HepG2 (cell line): ENCODE measurements around the gene RABL6. TPM values are rescaled to one million over a fixed set of nuclear protein-coding genes. Genes with fewer than 3 reads are reported as not detected.
A peak's percentile ranks its signal among the peaks of the same experiment; 100 is the strongest.

ENCODE experiments used
- ASH2L ChIP-seq: fragments of 300-600, 200-600 bp; sonication (generic); IDR thresholded peaks from 2 replicates; pipeline ENCODE4 v1.7.0; 2017; ENCODE audit warnings: low read depth, mild to moderate bottlenecking, moderate library complexity, mixed read lengths, low read length; ENCODE audit not compliant: insufficient read length
- BHLHE40 ChIP-seq: IDR thresholded peaks from 2 replicates; pipeline ENCODE4 v1.6.1; 2011; ENCODE audit warnings: low read length, improper control_type of control experiment
- DR1 ChIP-seq: sonication (generic); formaldehyde crosslinking; IDR thresholded peaks from 2 replicates; pipeline ENCODE4 v1.8.0; 2021; ENCODE audit warnings: mild to moderate bottlenecking, missing genetic modification reagents, inconsistent platforms
- FOXA1 ChIP-seq, 2 experiments: fragments of 450-650 bp in 1 of 2; sonication (generic) in 1 of 2; formaldehyde crosslinking in 1 of 2; IDR thresholded peaks; 2 replicates each; pipeline versions ENCODE4 v1.4.0 to v1.6.1; 2016 to 2020; ENCODE audit warnings: missing genetic modification reagents in 1 of 2
- GPN1 ChIP-seq: sonication (generic); formaldehyde crosslinking; IDR thresholded peaks from 2 replicates; pipeline ENCODE4 v1.5.1; 2020; ENCODE audit warnings: missing genetic modification reagents, borderline replicate concordance
- GTF3A ChIP-seq: sonication (generic); formaldehyde crosslinking; conservative IDR thresholded peaks from 2 replicates; pipeline ENCODE4 v1.4.0; 2020; ENCODE audit warnings: mild to moderate bottlenecking, missing genetic modification reagents
- IKZF5 ChIP-seq: IDR thresholded peaks from 2 replicates; pipeline ENCODE4 v1.6.1; 2018; ENCODE audit warnings: missing genetic modification reagents, mild to moderate bottlenecking, missing compliant biosample characterization
- IRF9 ChIP-seq: sonication (generic); formaldehyde crosslinking; IDR thresholded peaks from 2 replicates; pipeline ENCODE4 v1.8.0; 2022; ENCODE audit warnings: missing genetic modification reagents, mild to moderate bottlenecking, borderline replicate concordance
- NRL ChIP-seq: sonication (generic); formaldehyde crosslinking; IDR thresholded peaks from 2 replicates; pipeline ENCODE4 v1.5.0; 2020; ENCODE audit warnings: missing genetic modification reagents, mild to moderate bottlenecking, moderate library complexity, borderline replicate concordance
- PAX8 ChIP-seq: sonication (generic); formaldehyde crosslinking; IDR thresholded peaks from 2 replicates; pipeline ENCODE4 v1.8.0; 2022; ENCODE audit warnings: mild to moderate bottlenecking, missing genetic modification reagents, borderline replicate concordance
- SETDB1 ChIP-seq: sonication (generic); formaldehyde crosslinking; IDR thresholded peaks from 2 replicates; pipeline ENCODE4 v1.5.1; 2020; ENCODE audit warnings: missing genetic modification reagents, mild to moderate bottlenecking, borderline replicate concordance
- SIN3A ChIP-seq: IDR thresholded peaks from 2 replicates; pipeline ENCODE4 v1.6.1; 2011; ENCODE audit warnings: low read depth, mild to moderate bottlenecking, control low read depth, low read length, borderline replicate concordance
- SIX1 ChIP-seq: sonication (generic); formaldehyde crosslinking; IDR thresholded peaks from 2 replicates; pipeline ENCODE4 v1.4.0; 2020; ENCODE audit warnings: missing genetic modification reagents, borderline replicate concordance
- ZFP37 ChIP-seq: sonication (generic); formaldehyde crosslinking; IDR thresholded peaks from 2 replicates; pipeline ENCODE4 v1.4.0; 2020; ENCODE audit warnings: missing genetic modification reagents, borderline replicate concordance
- ZNF124 ChIP-seq: sonication (generic); formaldehyde crosslinking; IDR thresholded peaks from 2 replicates; pipeline ENCODE4 v1.4.0; 2020; ENCODE audit warnings: missing genetic modification reagents
- ZNF230 ChIP-seq: sonication (generic); formaldehyde crosslinking; IDR thresholded peaks from 2 replicates; pipeline ENCODE4 v1.4.0; 2020; ENCODE audit warnings: mild to moderate bottlenecking, missing genetic modification reagents
- ZNF275 ChIP-seq: sonication (generic); formaldehyde crosslinking; IDR thresholded peaks from 2 replicates; pipeline ENCODE4 v1.8.0; 2022; ENCODE audit warnings: missing genetic modification reagents, mild to moderate bottlenecking, inconsistent platforms, borderline replicate concordance
- ZNF577 ChIP-seq: sonication (generic); formaldehyde crosslinking; IDR thresholded peaks from 2 replicates; pipeline ENCODE4 v1.4.0; 2020; ENCODE audit warnings: mild to moderate bottlenecking, low read depth, missing genetic modification reagents, borderline replicate concordance
- ZNF639 ChIP-seq: conservative IDR thresholded peaks from 2 replicates; pipeline ENCODE4 v1.6.1; 2018; ENCODE audit warnings: missing genetic modification reagents
- ZNF670 ChIP-seq: sonication (generic); formaldehyde crosslinking; IDR thresholded peaks from 2 replicates; pipeline ENCODE4 v1.8.0; 2022; ENCODE audit warnings: mild to moderate bottlenecking, missing genetic modification reagents, borderline replicate concordance
- ZNF75D ChIP-seq: sonication (generic); formaldehyde crosslinking; IDR thresholded peaks from 2 replicates; pipeline ENCODE4 v1.8.1; 2023; ENCODE audit warnings: missing genetic modification reagents, mild to moderate bottlenecking, borderline replicate concordance
- ZSCAN20 ChIP-seq: sonication (generic); formaldehyde crosslinking; IDR thresholded peaks from 2 replicates; pipeline ENCODE4 v1.4.0; 2020; ENCODE audit warnings: missing genetic modification reagents, mild to moderate bottlenecking, borderline replicate concordance
- ZSCAN21 ChIP-seq: sonication (generic); formaldehyde crosslinking; IDR thresholded peaks from 2 replicates; pipeline ENCODE4 v1.8.0; 2022; ENCODE audit warnings: mild to moderate bottlenecking, missing genetic modification reagents, moderate library complexity, borderline replicate concordance
- polyA plus RNA-seq, 8 experiments: library from polyadenylated mRNA; depleted of rRNA in 3 of 8; stranded (reverse) in 7 of 8; unstranded in 1 of 8; fragments of >200 nt; fragmentation: Illumina TruSeq in 4 of 8; extraction: Trizol in 4 of 8; gene quantifications; 2 replicates each; pipeline versions ENCODE4 v1.2.1 to v1.2.3, GENCODE V29; 2011 to 2016; ENCODE audit warnings: low read depth in 4 of 8, missing spikeins in 1 of 8, mixed read lengths in 1 of 8; ENCODE audit not compliant: insufficient read depth in 1 of 8
- total RNA-seq, 5 experiments: library from RNA; depleted of rRNA; stranded (reverse); fragments of >200 nt; fragmentation: Illumina TruSeq; extraction: Trizol; gene quantifications; 2 replicates each; pipeline ENCODE4 v1.2.3, GENCODE V29; 2016; ENCODE audit warnings: low read depth in 1 of 5

RABL6 gene
- total and polyA plus RNA-seq, 2 of the 13 experiments (the other 11 are each of a cell fraction or from before 2014, with no cell fraction given): 81.5 to 125 TPM

GRCh38 chr9:136849038-136849959 lies 41.6 kb downstream of the RABL6 start, which contains the start of gene PHPT1 (continued):
- TF ChIP-seq SIX1 (no peak), GPN1 (CRISPR knock-in tag) (no peak), NRL (CRISPR knock-in tag) (peak; percentile 69; the same call in 1 of the 2 replicates), ASH2L (peak; percentile 72), ZFP37 (CRISPR knock-in tag) (0 out of 2 replicates have a peak, but pooled peaks have one; percentile 55), GTF3A (CRISPR knock-in tag) (0 out of 2 replicates have a peak, but pooled peaks have one; percentile 40), ZNF75D (CRISPR knock-in tag) (no peak), SETDB1 (no peak), ZNF124 (CRISPR knock-in tag) (no peak), PAX8 (CRISPR knock-in tag) (no peak), ZNF230 (CRISPR knock-in tag) (peak; percentile 48; the same call in 1 of the 2 replicates), ZNF639 (peak; percentile 83), ZNF577 (CRISPR knock-in tag) (no peak), FOXA1 (IDR thresholded peaks at IDR 0.05) (no peak), FOXA1 (CRISPR knock-in tag; IDR thresholded peaks at IDR 0.05) (no peak), DR1 (CRISPR knock-in tag) (peak; percentile 84), ZSCAN20 (CRISPR knock-in tag) (no peak; the same call in 1 of the 2 replicates), BHLHE40 (peak; percentile 62), IRF9 (CRISPR knock-in tag) (no peak), ZNF670 (CRISPR knock-in tag) (0 out of 2 replicates have a peak, but pooled peaks have one; percentile 34), ZSCAN21 (CRISPR knock-in tag) (peak; percentile 44; the same call in 1 of the 2 replicates), IKZF5 (CRISPR knock-in tag) (peak; percentile 29; the same call in 1 of the 2 replicates), ZNF275 (no peak; the same call in 1 of the 2 replicates), SIN3A (peak; percentile 43; the same call in 1 of the 2 replicates)
